ENCODE measurements around the gene SRP54. TPM values are rescaled to one million over a fixed set of nuclear protein-coding genes. Genes with fewer than 3 reads are reported as not detected.
A peak's percentile ranks its signal among the peaks of the same experiment; 100 is the strongest.

The SRP54 gene
- total RNA-seq (10 to 100 TPM; 29.2 to 38.2 (median 34.6) TPM), polyA plus RNA-seq (10 to 100 TPM; 14.9 to 39.9 TPM)
- long read RNA-seq, donor 1, transcript SRP54-201 (16 exons, 2,279 nt): major isoform, 57 of 61 reads
- long read RNA-seq, donor 1, partial matches to known transcripts: 1 of 61 reads
- long read RNA-seq, donor 1, other reads (novel, unspliced or antisense): 1 of 61 reads
- long read RNA-seq, donor 2, transcript SRP54-201 (16 exons, 2,279 nt): major isoform, 53 of 58 reads
- long read RNA-seq, donor 2, partial matches to known transcripts: 2 of 58 reads
- long read RNA-seq, donor 2, other reads (novel, unspliced or antisense): 2 of 58 reads
- long read RNA-seq, donor 3, transcript SRP54-201 (16 exons, 2,279 nt): major isoform, 137 of 143 reads
- long read RNA-seq, donor 3, partial matches to known transcripts: 3 of 143 reads
- long read RNA-seq, donor 3, other reads (novel, unspliced or antisense): 2 of 143 reads

DNA sequence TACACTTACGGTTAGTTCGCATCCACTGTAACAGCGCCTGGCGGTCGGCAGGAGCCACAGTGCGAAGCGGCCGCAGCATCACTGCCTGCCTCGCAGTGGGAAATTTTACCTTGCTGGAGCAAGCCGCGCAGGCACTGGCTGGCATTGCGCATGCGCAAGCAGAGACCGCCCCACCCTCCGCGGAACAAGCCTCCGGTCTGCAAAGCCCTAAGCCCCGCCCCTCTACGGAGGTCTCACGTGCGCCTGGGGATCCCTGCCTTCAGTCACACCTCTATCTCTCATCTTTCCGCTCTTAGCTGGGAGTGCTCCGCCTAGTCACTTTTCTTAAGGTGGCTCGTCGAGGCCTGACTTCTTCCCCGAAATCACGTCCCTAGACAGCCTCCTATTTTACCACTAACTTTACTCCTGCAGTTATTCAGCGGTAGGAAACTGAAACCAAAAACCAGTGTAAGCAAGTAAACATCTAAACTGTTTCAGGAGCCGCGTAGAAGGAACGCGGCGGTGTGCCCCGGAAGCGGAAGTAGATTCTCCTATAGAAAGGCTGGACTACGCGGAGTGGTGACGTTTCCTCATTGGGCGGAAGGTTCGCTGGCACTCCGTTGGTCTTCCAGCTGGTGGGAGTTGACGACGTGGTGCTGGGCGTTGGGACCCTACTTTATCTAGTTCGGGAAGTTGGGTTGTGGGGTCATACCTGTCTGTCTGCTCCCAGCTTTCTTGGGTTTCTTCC, at the start of gene SRP54:
Gene SRP54, plus strand, starts transcription at position 572 of the 727 bp plus-strand sequence. CDS start 13,718 bp downstream, outside the sequence.
- H3K4me3 ChIP-seq: peak within 1 kb of the TSS; percentile 49 to 94 (median 79)
- H3K4me1 ChIP-seq: peaks cover 0 to 52% (median 38%) of the 10 kb centered on the region in 9 donors
- peak within 1 kb of the TSS; percentile 82 to 99 (median 96) for H3K27ac ChIP-seq
- WGBS, 2 donors: 0% methylated on average over 45 of the region's 45 CpGs
- ATAC-seq: peak; percentile 96 to 98 (median 98)
- TF ChIP-seq, protein P1, sequence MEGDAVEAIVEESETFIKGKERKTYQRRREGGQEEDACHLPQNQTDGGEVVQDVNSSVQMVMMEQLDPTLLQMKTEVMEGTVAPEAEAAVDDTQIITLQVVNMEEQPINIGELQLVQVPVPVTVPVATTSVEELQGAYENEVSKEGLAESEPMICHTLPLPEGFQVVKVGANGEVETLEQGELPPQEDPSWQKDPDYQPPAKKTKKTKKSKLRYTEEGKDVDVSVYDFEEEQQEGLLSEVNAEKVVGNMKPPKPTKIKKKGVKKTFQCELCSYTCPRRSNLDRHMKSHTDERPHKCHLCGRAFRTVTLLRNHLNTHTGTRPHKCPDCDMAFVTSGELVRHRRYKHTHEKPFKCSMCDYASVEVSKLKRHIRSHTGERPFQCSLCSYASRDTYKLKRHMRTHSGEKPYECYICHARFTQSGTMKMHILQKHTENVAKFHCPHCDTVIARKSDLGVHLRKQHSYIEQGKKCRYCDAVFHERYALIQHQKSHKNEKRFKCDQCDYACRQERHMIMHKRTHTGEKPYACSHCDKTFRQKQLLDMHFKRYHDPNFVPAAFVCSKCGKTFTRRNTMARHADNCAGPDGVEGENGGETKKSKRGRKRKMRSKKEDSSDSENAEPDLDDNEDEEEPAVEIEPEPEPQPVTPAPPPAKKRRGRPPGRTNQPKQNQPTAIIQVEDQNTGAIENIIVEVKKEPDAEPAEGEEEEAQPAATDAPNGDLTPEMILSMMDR (IDR thresholded peaks at IDR 0.05): peak in 1 of 9 donors; percentile 26
- DNase-seq: peak; percentile 98
- no peaks in the 10 kb centered on the region for H3K27me3 ChIP-seq
- peaks cover 0 to 5% (median 0%) of the 10 kb centered on the region in 9 donors for H3K36me3 ChIP-seq
- intact Hi-C loops (cut with DNase I): loop anchor here in 7 of 10 donors (1.0 to 10.0 kb wide), 9 partner anchors 64 to 358 kb away; partner anchors contain the start of genes BAZ1A (in 3 of the 7), FAM177A1 (in 3 of the 7), PPP2R3C (in 2 of the 7) and PRORP (in 2 of the 7)
- no peaks in the 10 kb centered on the region for H3K9me3 ChIP-seq

DNA sequence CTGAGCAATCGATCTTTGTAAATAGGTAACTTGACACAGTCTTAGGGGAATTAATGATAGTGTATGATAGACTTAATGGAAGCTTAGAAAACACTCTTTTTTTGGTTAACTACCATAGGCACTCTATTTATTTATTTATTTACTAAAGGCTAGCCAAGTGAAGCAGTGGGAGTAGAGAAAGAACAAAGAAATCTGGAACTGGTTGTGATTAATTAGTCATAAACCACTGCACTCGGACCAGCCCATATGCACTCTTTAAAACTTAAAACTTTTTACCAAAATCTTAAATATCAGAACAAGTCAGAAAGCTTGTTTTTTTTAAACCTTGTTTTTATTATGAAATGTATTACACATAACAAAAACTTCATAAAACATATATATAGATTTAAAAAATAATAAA, 49.5 kb upstream of the SRP54 start:
- Histone ChIP-seq H3K27me3 (no peaks in the 10 kb centered on the region), H3K27ac (no peak overlapping the region), H3K9me3 (no peaks in the 10 kb centered on the region), H3K4me3 (no peak overlapping the region), H3K36me3 (no peaks in the 10 kb centered on the region), H3K4me1 (peaks cover 0 to 25% (median 0%) of the 10 kb centered on the region in 9 donors)
- ATAC-seq (no peak), DNase-seq (no peak)
- WGBS, 2 donors: 93 to 94% methylated on average over 2 of the region's 2 CpGs
- intact Hi-C loops (cut with DNase I): no loop called here
- TF ChIP-seq, protein P1 (IDR thresholded peaks at IDR 0.05): no peak

DNA sequence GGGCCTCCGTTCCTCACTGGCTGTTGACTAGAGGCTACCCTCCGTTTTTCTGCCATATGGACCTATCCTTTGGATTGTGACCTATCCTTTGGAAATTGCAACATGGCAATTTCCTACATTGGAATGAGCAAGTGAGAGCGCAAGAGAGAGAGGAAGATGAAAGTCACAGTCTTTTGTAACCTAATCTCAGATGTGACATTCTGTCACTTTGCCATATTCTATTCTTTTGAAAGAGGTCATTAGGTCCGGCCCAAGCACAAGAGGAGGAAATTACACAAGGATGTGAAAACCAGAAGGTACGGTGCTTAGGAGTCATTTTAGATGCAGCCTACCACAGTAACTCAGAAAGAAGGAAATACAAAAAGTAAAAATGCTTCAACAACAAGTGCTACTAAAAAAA, 47.3 kb upstream of the SRP54 start:
- TF ChIP-seq, protein P1 (IDR thresholded peaks at IDR 0.05): no peak

DNA sequence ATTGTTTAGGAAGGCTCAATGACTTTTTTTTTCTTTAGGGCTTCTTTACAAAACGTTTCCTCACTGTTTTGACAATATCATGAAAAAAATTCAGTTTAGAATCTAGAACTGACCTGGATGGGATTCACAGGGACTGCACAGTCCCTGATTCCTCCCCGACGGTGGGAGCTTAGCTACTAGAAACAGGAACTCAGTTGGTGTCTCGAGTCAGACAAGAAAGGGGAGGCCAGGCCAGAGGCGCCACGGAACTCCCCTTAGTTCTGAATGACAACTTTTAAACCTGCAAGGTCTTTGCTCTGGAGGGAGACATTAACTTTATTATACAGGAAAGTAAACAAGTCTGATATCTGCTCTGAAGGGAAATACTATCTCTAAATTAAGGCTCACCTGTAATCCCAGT, 45.4 kb upstream of the SRP54 start:
- no peak for ATAC-seq
- Histone ChIP-seq H3K27ac (no peak overlapping the region), H3K27me3 (no peaks in the 10 kb centered on the region), H3K4me3 (no peak overlapping the region), H3K4me1 (peaks cover 0 to 2% (median 0%) of the 10 kb centered on the region in 9 donors), H3K36me3 (peaks cover 0 to 4% (median 0%) of the 10 kb centered on the region in 9 donors), H3K9me3 (peaks cover 0 to 4% (median 0%) of the 10 kb centered on the region in 11 donors)
- no peak for DNase-seq
- 82 to 85% methylated on average over 6 of the region's 6 CpGs for WGBS, 2 donors
- intact Hi-C loops (cut with DNase I): no loop called here
- TF ChIP-seq, protein P1 (IDR thresholded peaks at IDR 0.05): no peak

More for the DNA sequence above, 47.3 kb upstream of the SRP54 start:
- peak overlapping the region in 1 of 10 donors; percentile 56 for H3K27ac ChIP-seq
- ATAC-seq: peak in 2 of 8 donors; percentile 25 to 68
- peaks cover 0 to 17% (median 0%) of the 10 kb centered on the region in 9 donors for H3K4me1 ChIP-seq
- intact Hi-C loops (cut with DNase I): no loop called here
- H3K4me3 ChIP-seq: no peak overlapping the region
- WGBS, 2 donors: 62 to 70% methylated on average over 5 of the region's 5 CpGs
- no peak for DNase-seq
- peaks cover 0 to 3% (median 0%) of the 10 kb centered on the region in 9 donors for H3K36me3 ChIP-seq
- no peaks in the 10 kb centered on the region for H3K27me3 ChIP-seq
- no peaks in the 10 kb centered on the region for H3K9me3 ChIP-seq

Measured in heart right ventricle (tissue), 16 donors.